Keratinocyte (primary cell): ENCODE results near the gene ATP11A. TPM values are rescaled to one million over a fixed set of nuclear protein-coding genes. Genes with fewer than 3 reads are reported as not detected.

ENCODE experiments used
- DNase-seq: peaks from one replicate; pipeline ENCODE4 v3.0.0-alpha.2; 2011; ENCODE audit warnings: low read depth, missing footprints, low spot score
- FAIRE-seq: peaks from 2 replicates; lab custom pipeline; 2011; peaks lifted over from hg19 to GRCh38; lab: Jason Lieb, UNC
- H2AFZ ChIP-seq: 2 replicates; pipeline ENCODE4 v1.6.0; 2012; ENCODE audit warnings: low read length, control low read depth, inconsistent platforms; ENCODE audit not compliant: control insufficient read depth
- H3K27ac ChIP-seq: 2 replicates; pipeline ENCODE4 v1.5.1; 2011; ENCODE audit warnings: low read length; ENCODE audit not compliant: control insufficient read depth, insufficient read depth
- H3K27me3 ChIP-seq: 3 replicates; pipeline ENCODE4 v1.6.0; 2011; ENCODE audit warnings: low read length; ENCODE audit not compliant: control insufficient read depth, insufficient read depth; ENCODE audit errors: extremely low read depth
- H3K36me3 ChIP-seq, 2 experiments: 2 replicates in 1 of 2; 3 replicates in 1 of 2; pipeline ENCODE4 v1.5.1; 2011; ENCODE audit warnings: low read length in 2 of 2, mild to moderate bottlenecking in 1 of 2; ENCODE audit not compliant: control insufficient read depth in 2 of 2, insufficient read depth in 2 of 2; ENCODE audit errors: extremely low read depth in 1 of 2
- H3K4me1 ChIP-seq: 3 replicates; pipeline ENCODE4 v1.5.1; 2011; ENCODE audit warnings: low read length; ENCODE audit not compliant: control insufficient read depth, insufficient read depth; ENCODE audit errors: extremely low read depth
- H3K4me2 ChIP-seq: 3 replicates; pipeline ENCODE4 v1.6.0; 2011; ENCODE audit warnings: low read depth, low read length; ENCODE audit not compliant: control insufficient read depth, insufficient read depth; ENCODE audit errors: extremely low read depth
- H3K4me3 ChIP-seq, 3 experiments: fragments of 200-600 bp in 1 of 3; sonication (generic) in 1 of 3; 2 replicates in 2 of 3; 3 replicates in 1 of 3; pipeline ENCODE4 v1.5.1; 2011 to 2016; ENCODE audit warnings: low read length in 3 of 3, mild to moderate bottlenecking in 3 of 3, control low read depth in 2 of 3, inconsistent platforms in 1 of 3, low read depth in 1 of 3, mixed read lengths in 1 of 3, mixed run types in 1 of 3, moderate library complexity in 1 of 3; ENCODE audit not compliant: control insufficient read depth in 2 of 3, insufficient read depth in 2 of 3; ENCODE audit errors: extremely low read depth in 1 of 3
- H3K79me2 ChIP-seq: 2 replicates; pipeline ENCODE4 v1.6.0; 2012; ENCODE audit warnings: low read length; ENCODE audit not compliant: control insufficient read depth, insufficient read depth
- H3K9ac ChIP-seq: 3 replicates; pipeline ENCODE4 v1.6.0; 2011; ENCODE audit warnings: low read length; ENCODE audit not compliant: control insufficient read depth, insufficient read depth; ENCODE audit errors: extremely low read depth
- H3K9me1 ChIP-seq: 3 replicates; pipeline ENCODE4 v1.6.0; 2011; ENCODE audit warnings: low read length; ENCODE audit not compliant: control insufficient read depth, insufficient read depth; ENCODE audit errors: extremely low read depth
- H3K9me3 ChIP-seq: 2 replicates; pipeline ENCODE4 v1.5.1; 2012; ENCODE audit warnings: low read depth, low read length; ENCODE audit not compliant: control insufficient read depth
- H4K20me1 ChIP-seq: 3 replicates; pipeline ENCODE4 v1.6.0; 2011; ENCODE audit warnings: low read length; ENCODE audit not compliant: control insufficient read depth, insufficient read depth; ENCODE audit errors: extremely low read depth
- EZH2 ChIP-seq: IDR thresholded peaks from one replicate; pipeline ENCODE4 v1.6.1; 2012; ENCODE audit warnings: inconsistent platforms, mild to moderate bottlenecking, low read length, moderate library complexity
- dilution Hi-C: fragments of 300-500 bp; cut with MboI; formaldehyde crosslinking; loops from one replicate; pipeline ENCODE4 v1.7.0; 2020; ENCODE audit warnings: low sequenced_read_pairs; ENCODE audit not compliant: extremely low pct_ligation_motif_present
- polyA plus RNA-seq, 5 experiments: library from polyadenylated mRNA; depleted of rRNA in 3 of 5; stranded (reverse) in 3 of 5; stranded (forward) in 1 of 5; unstranded in 1 of 5; fragments of >200 nt; gene quantifications; 1 replicate in 1 of 5; 2 replicates in 3 of 5; 3 replicates in 1 of 5; pipeline versions ENCODE4 v1.2.1 to v1.2.3, GENCODE V29; 2011 to 2012; ENCODE audit warnings: missing spikeins in 2 of 5, low read depth in 1 of 5, low replicate concordance in 1 of 5
- TF ChIP-seq, protein P1 (sequence below), 3 experiments: IDR thresholded peaks in 1 of 3; conservative IDR thresholded peaks in 1 of 3; optimal IDR thresholded peaks in 1 of 3; 2 replicates in 2 of 3; 3 replicates in 1 of 3; pipeline versions ENCODE3 to v1.5.1; 2011; ENCODE audit warnings: low read length in 3 of 3, mild to moderate bottlenecking in 3 of 3, moderate library complexity in 2 of 3, control low read depth in 1 of 3, inconsistent platforms in 1 of 3; ENCODE audit not compliant: insufficient read depth in 2 of 3; ENCODE audit errors: extremely low read depth in 1 of 3

ATP11A gene
- polyA plus RNA-seq, 1 donor (not counting 4 experiments of a cell fraction or from before 2014, with no cell fraction given): 4.3 TPM

DNA sequence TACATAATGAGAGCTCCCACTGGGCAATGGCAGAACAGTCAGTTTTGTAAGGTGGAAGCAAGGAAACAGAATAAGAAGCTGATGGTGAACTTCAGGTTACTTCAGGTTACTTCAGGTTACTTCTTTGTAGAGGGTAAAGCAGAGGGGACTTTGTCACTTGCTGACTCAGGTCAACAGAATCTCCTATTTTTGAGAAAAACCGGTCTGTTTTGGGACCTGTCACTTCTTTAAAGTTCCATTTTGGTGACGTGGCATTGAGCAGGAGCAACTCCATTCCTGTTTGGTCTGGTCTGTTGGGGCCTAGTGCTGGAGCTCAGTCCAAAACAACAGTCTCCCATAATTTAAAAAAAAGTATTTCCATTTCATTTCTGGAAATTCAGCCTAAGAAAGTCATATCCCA is 29.7 kb downstream of the ATP11A start:
- no peak overlapping the region for H2AFZ ChIP-seq
- peaks cover 7% of the 10 kb centered on the region for H3K79me2 ChIP-seq
- peaks cover 6% of the 10 kb centered on the region for H4K20me1 ChIP-seq
- FAIRE-seq: no peak
- TF ChIP-seq, protein P1, sequence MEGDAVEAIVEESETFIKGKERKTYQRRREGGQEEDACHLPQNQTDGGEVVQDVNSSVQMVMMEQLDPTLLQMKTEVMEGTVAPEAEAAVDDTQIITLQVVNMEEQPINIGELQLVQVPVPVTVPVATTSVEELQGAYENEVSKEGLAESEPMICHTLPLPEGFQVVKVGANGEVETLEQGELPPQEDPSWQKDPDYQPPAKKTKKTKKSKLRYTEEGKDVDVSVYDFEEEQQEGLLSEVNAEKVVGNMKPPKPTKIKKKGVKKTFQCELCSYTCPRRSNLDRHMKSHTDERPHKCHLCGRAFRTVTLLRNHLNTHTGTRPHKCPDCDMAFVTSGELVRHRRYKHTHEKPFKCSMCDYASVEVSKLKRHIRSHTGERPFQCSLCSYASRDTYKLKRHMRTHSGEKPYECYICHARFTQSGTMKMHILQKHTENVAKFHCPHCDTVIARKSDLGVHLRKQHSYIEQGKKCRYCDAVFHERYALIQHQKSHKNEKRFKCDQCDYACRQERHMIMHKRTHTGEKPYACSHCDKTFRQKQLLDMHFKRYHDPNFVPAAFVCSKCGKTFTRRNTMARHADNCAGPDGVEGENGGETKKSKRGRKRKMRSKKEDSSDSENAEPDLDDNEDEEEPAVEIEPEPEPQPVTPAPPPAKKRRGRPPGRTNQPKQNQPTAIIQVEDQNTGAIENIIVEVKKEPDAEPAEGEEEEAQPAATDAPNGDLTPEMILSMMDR (optimal IDR thresholded peaks at IDR 0.05 in 1 of 3, IDR thresholded peaks at IDR 0.05 in 1 of 3, conservative IDR thresholded peaks at IDR 0.05 in 1 of 3; ENCODE audit: extremely low read depth in 1 of 3, insufficient read depth in 2 of 3, low read length in 3 of 3): no peak
- no peak for TF ChIP-seq EZH2
- peaks cover 12% of the 10 kb centered on the region for H3K4me1 ChIP-seq
- dilution Hi-C loops: no loop called here
- DNase-seq: no peak
- H3K9me3 ChIP-seq: no peaks in the 10 kb centered on the region
- no peaks in the 10 kb centered on the region for H3K27me3 ChIP-seq
- no peaks in the 10 kb centered on the region for H3K36me3 ChIP-seq
- H3K9ac ChIP-seq: no peak overlapping the region
- H3K4me3 ChIP-seq: no peak overlapping the region
- H3K27ac ChIP-seq: no peak overlapping the region
- no peak overlapping the region for H3K4me2 ChIP-seq
- H3K9me1 ChIP-seq: no peaks in the 10 kb centered on the region

DNA sequence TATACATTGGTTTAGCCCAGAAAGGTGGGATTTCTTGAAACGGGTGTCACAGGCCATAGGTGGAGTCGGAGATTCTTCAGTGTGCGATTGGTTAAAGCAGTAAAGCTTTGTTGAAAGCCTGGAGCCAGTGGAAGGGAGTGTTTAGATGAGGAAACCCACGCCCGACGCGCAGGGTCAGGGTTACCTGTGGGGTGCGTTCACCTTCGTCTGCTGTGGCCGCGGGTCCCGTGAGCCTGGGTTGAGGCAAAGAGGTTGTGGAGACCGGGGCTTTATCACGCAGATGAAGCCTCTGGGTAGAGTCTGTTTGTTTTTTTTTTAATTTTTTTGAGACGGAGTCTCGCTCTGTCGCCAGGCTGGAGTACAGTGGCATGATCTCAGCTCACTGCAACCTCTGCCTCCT is 30.4 kb downstream of the ATP11A start:
- Histone ChIP-seq H3K4me2 (no peak overlapping the region), H3K79me2 (peaks cover 4% of the 10 kb centered on the region), H3K4me3 (no peak overlapping the region), H3K36me3 (no peaks in the 10 kb centered on the region), H3K9me1 (no peaks in the 10 kb centered on the region), H3K27me3 (no peaks in the 10 kb centered on the region), H2AFZ (no peak overlapping the region), H3K9me3 (no peaks in the 10 kb centered on the region), H3K4me1 (peaks cover 19% of the 10 kb centered on the region), H3K27ac (no peak overlapping the region), H4K20me1 (peaks cover 12% of the 10 kb centered on the region), H3K9ac (no peak overlapping the region)
- dilution Hi-C loops: no loop called here
- DNase-seq (no peak), FAIRE-seq (no peak)
- no peak for TF ChIP-seq EZH2
- TF ChIP-seq, protein P1 (optimal IDR thresholded peaks at IDR 0.05 in 1 of 3, IDR thresholded peaks at IDR 0.05 in 1 of 3, conservative IDR thresholded peaks at IDR 0.05 in 1 of 3; ENCODE audit: extremely low read depth in 1 of 3, insufficient read depth in 2 of 3, low read length in 3 of 3): no peak
